ENCODE measurements around the gene ASB15. TPM values are rescaled to one million over a fixed set of nuclear protein-coding genes. Genes with fewer than 3 reads are reported as not detected.

ASB15 gene
- total RNA-seq, 2 donors from 2014 or later = 18.6 to 53.9 TPM

- H3K36me3 ChIP-seq = no peaks in the 10 kb centered on the region
- no peak overlapping the region for H3K4me3 ChIP-seq
- H3K27me3 ChIP-seq = no peaks in the 10 kb centered on the region
- H3K27ac ChIP-seq = no peak overlapping the region
- H3K4me1 ChIP-seq = no peaks in the 10 kb centered on the region
- TF ChIP-seq CTCF (IDR thresholded peaks at IDR 0.05) = peak; percentile 54 to 78
- H3K9me3 ChIP-seq = no peaks in the 10 kb centered on the region
- no peak for DNase-seq (ENCODE audit: low spot score)
These were observed 21.0 kb upstream of the ASB15 start for GRCh38 chr7:123580406-123581161.

GRCh38 chr7:123581162-123581459, 20.5 kb upstream of the ASB15 start:
- TF ChIP-seq CTCF (IDR thresholded peaks at IDR 0.05) = no peak
- no peak overlapping the region for H3K27ac ChIP-seq
- H3K36me3 ChIP-seq = no peaks in the 10 kb centered on the region
- H3K27me3 ChIP-seq = no peaks in the 10 kb centered on the region
- no peak overlapping the region for H3K4me3 ChIP-seq
- no peaks in the 10 kb centered on the region for H3K9me3 ChIP-seq
- no peaks in the 10 kb centered on the region for H3K4me1 ChIP-seq
- no peak for DNase-seq (ENCODE audit: low spot score)

GRCh38 chr7:123583821-123584220, 17.8 kb upstream of the ASB15 start:
- H3K36me3 ChIP-seq = no peaks in the 10 kb centered on the region
- H3K27me3 ChIP-seq = no peaks in the 10 kb centered on the region
- no peaks in the 10 kb centered on the region for H3K4me1 ChIP-seq
- no peak overlapping the region for H3K4me3 ChIP-seq
- no peaks in the 10 kb centered on the region for H3K9me3 ChIP-seq
- no peak for TF ChIP-seq CTCF (IDR thresholded peaks at IDR 0.05)
- no peak for DNase-seq (ENCODE audit: low spot score)
- no peak overlapping the region for H3K27ac ChIP-seq

- H3K27ac ChIP-seq = no peak overlapping the region
- no peak overlapping the region for H3K4me3 ChIP-seq
- H3K4me1 ChIP-seq = no peaks in the 10 kb centered on the region
- TF ChIP-seq CTCF (IDR thresholded peaks at IDR 0.05) = no peak
- no peaks in the 10 kb centered on the region for H3K27me3 ChIP-seq
- no peaks in the 10 kb centered on the region for H3K36me3 ChIP-seq
- H3K9me3 ChIP-seq = no peaks in the 10 kb centered on the region
- DNase-seq (ENCODE audit: low spot score) = no peak
These were observed 13.2 kb upstream of the ASB15 start for GRCh38 chr7:123588376-123588775.

GRCh38 chr7:123594813-123595241, 6.8 kb upstream of the ASB15 start:
- Histone ChIP-seq H3K4me1 (peaks cover 0 to 4% of the 10 kb centered on the region in 2 donors), H3K36me3 (no peaks in the 10 kb centered on the region), H3K4me3 (no peak overlapping the region), H3K27ac (no peak overlapping the region), H3K27me3 (no peaks in the 10 kb centered on the region), H3K9me3 (no peaks in the 10 kb centered on the region)
- DNase-seq (ENCODE audit: low spot score) = no peak
- no peak for TF ChIP-seq CTCF (IDR thresholded peaks at IDR 0.05)

- H3K27ac ChIP-seq = peak overlapping the region; percentile 71 to 90
- no peak for TF ChIP-seq CTCF (IDR thresholded peaks at IDR 0.05)
- H3K27me3 ChIP-seq = no peaks in the 10 kb centered on the region
These were observed 3.0 kb upstream of the ASB15 start for GRCh38 chr7:123598657-123599056.

More at GRCh38 chr7:123598657-123599056, 3.0 kb upstream of the ASB15 start:
- H3K36me3 ChIP-seq = no peaks in the 10 kb centered on the region
- H3K4me3 ChIP-seq = no peak overlapping the region
- DNase-seq (ENCODE audit: low spot score) = no peak
- no peaks in the 10 kb centered on the region for H3K9me3 ChIP-seq
- H3K4me1 ChIP-seq = peaks cover 0 to 4% of the 10 kb centered on the region in 2 donors

Measured in right atrium auricular region (tissue), 2 donors.